OCI-LY3 (cell line): ENCODE measurements around the gene ZNF366.

ENCODE experiments used
- EZH2phosphoT487 ChIP-seq: fragments of 200-600 bp; shearing (Covaris generic); IDR thresholded peaks from 2 replicates; pipeline ENCODE4 v1.6.1; 2018; ENCODE audit warnings: antibody characterized with exemption, mixed run types, low read depth
- TF ChIP-seq, protein P1 (sequence below): fragments of 200-600, 300-600 bp; sonication (generic); IDR thresholded peaks from 2 replicates; pipeline ENCODE4 v1.5.1; 2014; ENCODE audit warnings: antibody characterized with exemption, low read length, low read depth

DNA sequence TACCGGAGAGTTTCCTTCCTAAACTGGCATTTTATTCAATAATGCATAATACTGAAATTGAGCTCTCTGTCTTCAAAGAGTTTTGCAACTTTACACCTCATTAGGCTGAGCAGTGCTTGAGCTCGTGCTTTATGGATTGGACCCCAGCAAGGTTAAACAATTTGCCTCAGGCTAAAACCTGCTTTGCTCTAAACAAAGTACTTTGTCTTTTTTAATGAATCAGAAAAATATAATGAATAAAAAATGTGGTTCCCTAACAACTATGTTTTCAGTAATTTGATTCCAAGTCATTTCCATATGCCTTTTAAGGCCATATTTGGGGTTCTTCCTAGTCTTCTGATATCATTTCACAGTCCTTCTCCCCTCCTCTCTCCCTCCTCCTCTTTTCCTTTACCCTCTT is 20.0 kb downstream of the ZNF366 start:
- TF ChIP-seq, protein P1, sequence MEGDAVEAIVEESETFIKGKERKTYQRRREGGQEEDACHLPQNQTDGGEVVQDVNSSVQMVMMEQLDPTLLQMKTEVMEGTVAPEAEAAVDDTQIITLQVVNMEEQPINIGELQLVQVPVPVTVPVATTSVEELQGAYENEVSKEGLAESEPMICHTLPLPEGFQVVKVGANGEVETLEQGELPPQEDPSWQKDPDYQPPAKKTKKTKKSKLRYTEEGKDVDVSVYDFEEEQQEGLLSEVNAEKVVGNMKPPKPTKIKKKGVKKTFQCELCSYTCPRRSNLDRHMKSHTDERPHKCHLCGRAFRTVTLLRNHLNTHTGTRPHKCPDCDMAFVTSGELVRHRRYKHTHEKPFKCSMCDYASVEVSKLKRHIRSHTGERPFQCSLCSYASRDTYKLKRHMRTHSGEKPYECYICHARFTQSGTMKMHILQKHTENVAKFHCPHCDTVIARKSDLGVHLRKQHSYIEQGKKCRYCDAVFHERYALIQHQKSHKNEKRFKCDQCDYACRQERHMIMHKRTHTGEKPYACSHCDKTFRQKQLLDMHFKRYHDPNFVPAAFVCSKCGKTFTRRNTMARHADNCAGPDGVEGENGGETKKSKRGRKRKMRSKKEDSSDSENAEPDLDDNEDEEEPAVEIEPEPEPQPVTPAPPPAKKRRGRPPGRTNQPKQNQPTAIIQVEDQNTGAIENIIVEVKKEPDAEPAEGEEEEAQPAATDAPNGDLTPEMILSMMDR = no peak
- TF ChIP-seq EZH2phosphoT487 = no peak
